ENCODE results near the gene CCER1.

- TF ChIP-seq POLR2A (IDR thresholded peaks at IDR 0.05), result no peak
- no peak for TF ChIP-seq CTCF (IDR thresholded peaks at IDR 0.05)
These were observed 46.3 kb upstream of the CCER1 start for GRCh38 chr12:91001306-91001705.

Measured in lower leg skin (tissue), 3 donors.